ENCODE measurements around the gene TERF2IP.

DNA sequence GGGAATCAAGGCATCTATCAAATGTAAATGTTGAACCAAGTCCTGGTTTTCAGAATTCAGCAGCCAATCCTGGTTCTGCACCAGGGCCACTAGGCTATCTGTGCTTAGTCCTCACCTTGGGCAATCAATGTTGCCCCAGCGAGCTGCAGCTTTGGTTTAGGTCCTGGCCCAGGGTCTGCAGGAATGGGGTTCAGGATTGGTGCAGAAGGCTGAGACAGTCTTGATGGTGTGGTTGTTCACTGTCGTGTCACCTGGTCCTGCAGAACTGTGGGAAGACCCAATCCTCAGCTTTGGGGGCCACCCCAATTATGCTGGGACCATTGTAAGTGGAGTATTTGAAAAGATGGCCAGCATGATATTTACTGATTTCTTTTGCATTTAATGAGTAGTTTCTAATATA is 10.6 kb downstream of the TERF2IP start:
- TF ChIP-seq, protein P1, sequence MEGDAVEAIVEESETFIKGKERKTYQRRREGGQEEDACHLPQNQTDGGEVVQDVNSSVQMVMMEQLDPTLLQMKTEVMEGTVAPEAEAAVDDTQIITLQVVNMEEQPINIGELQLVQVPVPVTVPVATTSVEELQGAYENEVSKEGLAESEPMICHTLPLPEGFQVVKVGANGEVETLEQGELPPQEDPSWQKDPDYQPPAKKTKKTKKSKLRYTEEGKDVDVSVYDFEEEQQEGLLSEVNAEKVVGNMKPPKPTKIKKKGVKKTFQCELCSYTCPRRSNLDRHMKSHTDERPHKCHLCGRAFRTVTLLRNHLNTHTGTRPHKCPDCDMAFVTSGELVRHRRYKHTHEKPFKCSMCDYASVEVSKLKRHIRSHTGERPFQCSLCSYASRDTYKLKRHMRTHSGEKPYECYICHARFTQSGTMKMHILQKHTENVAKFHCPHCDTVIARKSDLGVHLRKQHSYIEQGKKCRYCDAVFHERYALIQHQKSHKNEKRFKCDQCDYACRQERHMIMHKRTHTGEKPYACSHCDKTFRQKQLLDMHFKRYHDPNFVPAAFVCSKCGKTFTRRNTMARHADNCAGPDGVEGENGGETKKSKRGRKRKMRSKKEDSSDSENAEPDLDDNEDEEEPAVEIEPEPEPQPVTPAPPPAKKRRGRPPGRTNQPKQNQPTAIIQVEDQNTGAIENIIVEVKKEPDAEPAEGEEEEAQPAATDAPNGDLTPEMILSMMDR (conservative IDR thresholded peaks at IDR 0.05): no peak
- no peak for TF ChIP-seq ZFX (IDR thresholded peaks at IDR 0.05)
